HG02943 (cell line): ENCODE measurements around the gene SDC1.

Experiments used
- ATAC-seq: cut with Tn5 transposase; IDR thresholded peaks from one replicate; pipeline ENCODE4 v1.9.1; 2021; ENCODE audit warnings: mild to moderate bottlenecking, low read depth, moderate library complexity; ENCODE audit not compliant: unreplicated experiment

The SDC1 gene

GRCh38 chr2:20156076-20156759 is 68.7 kb downstream of the SDC1 start:
- no peak for ATAC-seq

GRCh38 chr2:20153131-20153851 is 71.6 kb downstream of the SDC1 start:
- no peak for ATAC-seq

GRCh38 chr2:20150806-20151571 is 73.9 kb downstream of the SDC1 start:
- ATAC-seq, result no peak
